ENCODE results near the gene NDP. TPM values are rescaled to one million over a fixed set of nuclear protein-coding genes. Genes with fewer than 3 reads are reported as not detected.

The NDP gene
- total RNA-seq, 6 experiments from 2014 or later: not detected

DNA sequence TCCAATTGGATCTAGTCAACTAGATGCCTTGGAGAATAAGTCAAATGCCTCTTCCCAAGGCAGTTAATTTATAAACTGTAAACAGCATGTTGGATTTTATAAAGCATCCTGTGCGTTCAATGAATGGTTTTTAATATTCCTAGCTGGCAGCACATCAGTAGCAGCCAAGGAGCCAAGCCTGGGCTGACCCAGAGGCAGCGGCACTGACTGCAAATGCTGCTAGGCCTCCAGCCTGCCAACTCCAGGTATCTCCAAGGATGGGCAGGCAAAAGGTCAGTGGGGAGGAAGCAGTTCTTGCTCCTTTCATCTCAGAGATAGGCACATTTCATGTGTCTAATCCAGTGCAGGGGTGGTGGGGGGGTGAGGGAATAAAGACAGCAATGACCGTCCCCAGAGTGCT, 9.5 kb downstream of the NDP start:
- WGBS (ENCODE audit: insufficient coverage, low coverage, low lambda C conversion rate, missing lambda C conversion rate): 94% methylated on average over 2 of the region's 3 CpGs
- Histone ChIP-seq H3K4me3 (no peak overlapping the region), H3K27me3 (peaks cover 0 to 7% of the 10 kb centered on the region in 2 donors), H3K9me3 (no peaks in the 10 kb centered on the region), H3K4me1 (no peaks in the 10 kb centered on the region), H3K27ac (no peak overlapping the region), H3K36me3 (no peaks in the 10 kb centered on the region)
- intact Hi-C loops (cut with DNase I): no loop called here
- no peak for TF ChIP-seq POLR2A (IDR thresholded peaks at IDR 0.05)
- TF ChIP-seq, protein P1, sequence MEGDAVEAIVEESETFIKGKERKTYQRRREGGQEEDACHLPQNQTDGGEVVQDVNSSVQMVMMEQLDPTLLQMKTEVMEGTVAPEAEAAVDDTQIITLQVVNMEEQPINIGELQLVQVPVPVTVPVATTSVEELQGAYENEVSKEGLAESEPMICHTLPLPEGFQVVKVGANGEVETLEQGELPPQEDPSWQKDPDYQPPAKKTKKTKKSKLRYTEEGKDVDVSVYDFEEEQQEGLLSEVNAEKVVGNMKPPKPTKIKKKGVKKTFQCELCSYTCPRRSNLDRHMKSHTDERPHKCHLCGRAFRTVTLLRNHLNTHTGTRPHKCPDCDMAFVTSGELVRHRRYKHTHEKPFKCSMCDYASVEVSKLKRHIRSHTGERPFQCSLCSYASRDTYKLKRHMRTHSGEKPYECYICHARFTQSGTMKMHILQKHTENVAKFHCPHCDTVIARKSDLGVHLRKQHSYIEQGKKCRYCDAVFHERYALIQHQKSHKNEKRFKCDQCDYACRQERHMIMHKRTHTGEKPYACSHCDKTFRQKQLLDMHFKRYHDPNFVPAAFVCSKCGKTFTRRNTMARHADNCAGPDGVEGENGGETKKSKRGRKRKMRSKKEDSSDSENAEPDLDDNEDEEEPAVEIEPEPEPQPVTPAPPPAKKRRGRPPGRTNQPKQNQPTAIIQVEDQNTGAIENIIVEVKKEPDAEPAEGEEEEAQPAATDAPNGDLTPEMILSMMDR (IDR thresholded peaks at IDR 0.05): no peak
- ATAC-seq: no peak
- no peak for DNase-seq

DNA sequence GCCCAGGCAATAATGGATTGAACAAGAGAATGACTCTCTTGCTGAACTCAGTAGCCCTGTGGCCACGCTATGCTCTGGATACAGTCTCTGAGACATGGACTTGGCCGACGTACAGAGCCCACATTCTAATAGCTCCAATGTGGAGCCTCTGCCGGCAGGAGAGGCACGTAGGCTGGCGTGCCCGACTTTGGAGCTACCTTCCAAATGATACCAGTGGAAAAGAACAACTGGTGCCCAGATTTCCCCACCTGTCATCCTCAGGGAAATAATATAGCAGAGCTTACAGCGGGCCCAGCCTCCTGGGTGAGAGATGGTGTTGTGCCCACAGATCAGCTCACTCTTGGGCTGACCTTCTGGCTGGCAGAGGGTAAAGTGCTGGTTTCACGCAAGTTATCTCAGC, 10.6 kb downstream of the NDP start:
- no peaks in the 10 kb centered on the region for H3K9me3 ChIP-seq
- DNase-seq (no peak), ATAC-seq (no peak)
- no peaks in the 10 kb centered on the region for H3K36me3 ChIP-seq
- no peak overlapping the region for H3K27ac ChIP-seq
- H3K4me3 ChIP-seq: no peak overlapping the region
- peaks cover 0 to 7% of the 10 kb centered on the region in 2 donors for H3K27me3 ChIP-seq
- no peaks in the 10 kb centered on the region for H3K4me1 ChIP-seq
- intact Hi-C loops (cut with DNase I): no loop called here
- 78% methylated on average over 7 of the region's 9 CpGs for WGBS (ENCODE audit: insufficient coverage, low coverage, low lambda C conversion rate, missing lambda C conversion rate)
- no peak for TF ChIP-seq POLR2A (IDR thresholded peaks at IDR 0.05)
- TF ChIP-seq, protein P1 (IDR thresholded peaks at IDR 0.05): no peak

DNA sequence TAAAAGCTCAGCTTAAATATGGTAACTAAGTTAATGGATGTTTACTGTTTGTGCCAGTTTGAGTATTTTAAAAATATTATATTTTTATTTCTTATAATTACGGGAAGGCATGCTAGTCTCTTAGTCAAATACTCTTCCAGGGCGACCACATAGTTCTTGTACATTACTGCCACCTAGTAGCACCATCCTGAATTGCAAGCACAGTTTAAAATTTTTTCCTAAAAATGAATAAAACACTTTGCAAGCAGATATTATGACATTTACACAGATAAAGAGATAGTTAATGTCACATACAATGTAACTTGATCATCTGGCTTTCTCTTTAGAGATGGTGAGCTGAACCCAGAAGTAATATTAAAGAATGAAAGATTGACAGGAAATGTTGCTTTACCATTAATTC, 11.5 kb downstream of the NDP start:
- intact Hi-C loops (cut with DNase I): no loop called here
- no peak for ATAC-seq

DNA sequence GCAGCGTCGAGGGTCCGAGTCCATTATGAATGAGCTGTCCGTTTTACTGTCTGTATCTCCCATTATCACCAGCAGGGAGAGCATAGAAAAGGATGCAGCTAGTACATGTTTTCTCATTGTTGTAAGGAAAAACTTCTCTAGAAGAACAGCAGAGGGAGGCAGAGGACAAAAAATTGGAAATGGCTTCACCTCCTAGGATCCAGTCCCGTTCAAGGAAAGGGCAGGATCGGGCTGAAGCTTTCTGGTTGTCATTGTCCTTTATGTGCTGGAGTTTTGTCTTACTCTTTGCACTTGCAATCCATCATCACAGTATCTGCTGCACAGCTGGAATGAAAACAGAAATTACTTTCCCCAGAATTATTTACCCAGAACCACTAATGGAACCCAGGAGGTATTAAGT, 14.7 kb downstream of the NDP start:
- Histone ChIP-seq H3K36me3 (no peaks in the 10 kb centered on the region), H3K27ac (no peak overlapping the region), H3K9me3 (no peaks in the 10 kb centered on the region), H3K27me3 (no peaks in the 10 kb centered on the region), H3K4me3 (no peak overlapping the region), H3K4me1 (no peaks in the 10 kb centered on the region)
- DNase-seq (no peak), ATAC-seq (peak; percentile 92 to 99 (median 98))
- 9% methylated on average over 6 of the region's 6 CpGs for WGBS (ENCODE audit: insufficient coverage, low coverage, low lambda C conversion rate, missing lambda C conversion rate)
- TF ChIP-seq POLR2A (IDR thresholded peaks at IDR 0.05): no peak
- TF ChIP-seq, protein P1 (IDR thresholded peaks at IDR 0.05): peak; percentile 78 to 93 (median 80)
- intact Hi-C loops (cut with DNase I): loop anchor here in 1 of 2 donors (10.0 kb wide), 1 partner anchor 1226 kb away; no protein-coding TSS in a partner anchor

More for the DNA sequence above, 11.5 kb downstream of the NDP start:
- 18% methylated on average over 2 of the region's 2 CpGs for WGBS (ENCODE audit: insufficient coverage, low coverage, low lambda C conversion rate, missing lambda C conversion rate)
- no peak overlapping the region for H3K4me3 ChIP-seq
- H3K4me1 ChIP-seq: no peaks in the 10 kb centered on the region
- no peaks in the 10 kb centered on the region for H3K9me3 ChIP-seq
- TF ChIP-seq, protein P1 (IDR thresholded peaks at IDR 0.05): peak; percentile 7 to 32 (median 8)
- no peak for TF ChIP-seq POLR2A (IDR thresholded peaks at IDR 0.05)
- no peaks in the 10 kb centered on the region for H3K36me3 ChIP-seq
- no peak overlapping the region for H3K27ac ChIP-seq
- DNase-seq: no peak
- H3K27me3 ChIP-seq: peaks cover 0 to 7% of the 10 kb centered on the region in 2 donors

DNA sequence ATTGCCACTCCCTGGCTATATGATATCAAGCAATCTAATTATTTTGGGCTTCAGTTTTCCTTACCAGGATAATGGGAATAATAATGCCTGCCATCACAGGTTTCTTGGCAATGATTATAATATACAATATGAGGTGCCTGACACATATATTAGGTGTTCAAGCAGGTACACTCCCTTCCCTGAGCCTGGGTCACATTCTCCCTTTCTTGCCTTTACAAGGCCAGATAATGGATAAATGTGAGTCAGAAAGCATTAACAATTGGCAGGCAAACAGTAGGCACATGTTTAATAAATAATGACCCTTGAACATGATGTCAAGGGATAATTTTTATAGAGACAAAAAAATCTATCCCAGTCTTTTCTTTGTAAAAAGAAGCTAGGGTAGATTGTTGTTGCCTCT, 17.2 kb downstream of the NDP start:
- H3K4me1 ChIP-seq: no peaks in the 10 kb centered on the region
- DNase-seq (no peak), ATAC-seq (no peak)
- H3K27ac ChIP-seq: no peak overlapping the region
- no peaks in the 10 kb centered on the region for H3K27me3 ChIP-seq
- H3K4me3 ChIP-seq: no peak overlapping the region
- no peaks in the 10 kb centered on the region for H3K9me3 ChIP-seq
- TF ChIP-seq, protein P1 (IDR thresholded peaks at IDR 0.05): no peak
- TF ChIP-seq POLR2A (IDR thresholded peaks at IDR 0.05): no peak
- intact Hi-C loops (cut with DNase I): loop anchor here in 1 of 2 donors (10.0 kb wide), 1 partner anchor 1229 kb away; no protein-coding TSS in a partner anchor
- no peaks in the 10 kb centered on the region for H3K36me3 ChIP-seq

Measured in right lobe of liver (tissue), 6 donors.